ENCODE results near the gene TMCO6. TPM values are rescaled to one million over a fixed set of nuclear protein-coding genes. Genes with fewer than 3 reads are reported as not detected.

TMCO6 gene
- total RNA-seq, 1 donor from 2014 or later, result 14.0 TPM

DNA sequence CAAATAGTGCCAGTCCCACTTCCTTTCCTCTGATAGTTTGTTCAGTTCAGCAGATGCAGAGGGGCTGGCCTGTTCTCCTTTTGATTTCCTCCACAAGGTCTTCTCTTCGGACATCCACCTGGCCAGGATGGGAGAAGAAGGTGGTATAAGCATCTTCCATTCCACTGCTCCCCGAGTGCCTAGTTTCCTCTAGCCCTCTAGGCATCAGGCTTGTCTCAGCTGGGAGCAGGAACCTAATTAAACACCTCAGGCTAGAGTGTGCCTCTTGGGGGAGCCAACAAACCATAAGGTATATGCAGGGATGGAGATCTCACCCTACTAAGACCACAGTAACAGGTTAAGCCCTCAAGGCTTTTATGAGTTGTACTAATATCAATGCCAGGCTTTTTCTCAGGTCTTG is 35.0 kb downstream of the TMCO6 start:
- ATAC-seq, result no peak

DNA sequence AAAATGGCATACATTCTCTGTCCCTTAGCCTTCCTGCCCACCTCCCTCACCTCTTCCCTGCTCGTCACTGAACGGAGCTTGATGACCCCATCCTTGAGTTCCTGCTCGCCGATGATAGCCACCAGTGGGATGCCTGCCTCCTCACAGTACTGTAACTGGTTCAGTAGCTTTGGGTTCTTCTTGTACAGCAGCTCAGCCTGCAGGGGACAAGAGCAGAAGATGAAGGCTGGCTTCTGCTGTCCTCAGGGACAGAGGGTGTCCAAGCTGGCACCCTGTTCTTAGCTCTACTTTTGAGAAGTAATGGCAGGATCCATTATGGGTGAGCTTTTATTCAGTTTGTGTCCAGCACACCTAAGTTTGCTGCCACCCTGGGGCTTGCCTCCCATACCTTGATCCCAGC is 35.4 kb downstream of the TMCO6 start:
- ATAC-seq, result no peak

DNA sequence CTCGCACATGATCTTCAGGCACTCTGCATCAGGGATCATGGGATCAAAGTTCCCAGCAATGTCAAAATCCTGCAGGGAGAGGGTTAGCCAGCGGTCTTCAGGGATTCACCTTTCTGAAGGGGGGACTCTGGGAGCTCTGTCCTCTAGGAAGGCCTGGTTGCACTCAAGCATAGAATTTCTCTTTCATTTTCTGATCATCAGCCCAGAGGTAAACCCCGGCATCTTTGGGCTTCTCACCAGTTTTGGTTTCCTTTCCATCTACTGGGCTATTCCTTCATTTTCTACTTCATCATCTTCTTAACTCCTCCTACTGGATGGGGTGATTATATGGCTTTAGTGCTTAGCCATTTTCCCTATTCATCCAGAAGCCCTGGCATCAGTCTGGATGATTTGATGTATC is 38.7 kb downstream of the TMCO6 start:
- ATAC-seq, result no peak

DNA sequence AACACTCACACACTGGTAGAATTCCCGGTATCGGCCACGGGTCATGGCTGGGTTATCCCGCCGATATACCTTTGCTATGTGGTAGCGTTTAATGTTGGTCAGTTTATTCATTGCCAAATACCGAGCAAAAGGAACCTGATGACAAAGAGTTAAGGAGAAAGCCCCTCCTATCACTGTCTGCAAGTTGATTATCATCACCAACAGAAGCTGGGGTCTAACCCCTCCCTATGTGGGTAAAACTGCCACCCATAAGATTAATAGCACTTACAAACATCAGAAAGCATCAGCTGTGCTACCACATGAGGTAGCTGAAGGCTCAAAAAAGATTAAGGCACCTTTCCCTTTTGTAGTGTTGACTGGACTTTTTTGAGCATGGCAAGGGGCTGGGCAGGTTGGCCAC is 39.7 kb downstream of the TMCO6 start:
- no peak for ATAC-seq

DNA sequence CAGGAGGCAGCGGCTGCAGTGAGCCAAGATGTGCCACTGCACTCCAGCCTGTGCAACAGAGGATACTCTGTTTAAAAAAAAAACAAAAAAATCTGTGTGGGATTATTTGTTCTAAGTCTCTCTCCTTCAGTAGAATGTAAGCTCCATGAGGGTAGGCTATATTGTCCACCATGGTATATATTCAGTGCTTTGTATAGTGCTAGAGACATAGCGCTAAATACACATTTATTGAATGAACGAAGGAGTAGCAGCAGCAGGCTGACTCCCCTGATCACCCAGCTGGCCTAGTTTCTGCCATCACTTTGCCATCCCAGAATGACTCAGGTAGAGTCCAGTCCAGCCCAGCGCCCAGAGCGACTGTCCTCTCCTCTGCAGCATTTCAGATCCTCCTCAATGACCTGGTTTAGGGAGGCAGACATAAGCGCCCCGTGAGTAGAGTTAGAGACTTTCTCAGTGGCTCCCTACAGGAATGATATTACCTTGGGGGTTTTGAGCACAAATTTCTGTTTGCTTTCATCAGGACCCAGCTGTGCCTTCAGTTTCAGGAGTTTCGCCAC is 51.2 kb downstream of the TMCO6 start:
- ATAC-seq, result peak; percentile 3

DNA sequence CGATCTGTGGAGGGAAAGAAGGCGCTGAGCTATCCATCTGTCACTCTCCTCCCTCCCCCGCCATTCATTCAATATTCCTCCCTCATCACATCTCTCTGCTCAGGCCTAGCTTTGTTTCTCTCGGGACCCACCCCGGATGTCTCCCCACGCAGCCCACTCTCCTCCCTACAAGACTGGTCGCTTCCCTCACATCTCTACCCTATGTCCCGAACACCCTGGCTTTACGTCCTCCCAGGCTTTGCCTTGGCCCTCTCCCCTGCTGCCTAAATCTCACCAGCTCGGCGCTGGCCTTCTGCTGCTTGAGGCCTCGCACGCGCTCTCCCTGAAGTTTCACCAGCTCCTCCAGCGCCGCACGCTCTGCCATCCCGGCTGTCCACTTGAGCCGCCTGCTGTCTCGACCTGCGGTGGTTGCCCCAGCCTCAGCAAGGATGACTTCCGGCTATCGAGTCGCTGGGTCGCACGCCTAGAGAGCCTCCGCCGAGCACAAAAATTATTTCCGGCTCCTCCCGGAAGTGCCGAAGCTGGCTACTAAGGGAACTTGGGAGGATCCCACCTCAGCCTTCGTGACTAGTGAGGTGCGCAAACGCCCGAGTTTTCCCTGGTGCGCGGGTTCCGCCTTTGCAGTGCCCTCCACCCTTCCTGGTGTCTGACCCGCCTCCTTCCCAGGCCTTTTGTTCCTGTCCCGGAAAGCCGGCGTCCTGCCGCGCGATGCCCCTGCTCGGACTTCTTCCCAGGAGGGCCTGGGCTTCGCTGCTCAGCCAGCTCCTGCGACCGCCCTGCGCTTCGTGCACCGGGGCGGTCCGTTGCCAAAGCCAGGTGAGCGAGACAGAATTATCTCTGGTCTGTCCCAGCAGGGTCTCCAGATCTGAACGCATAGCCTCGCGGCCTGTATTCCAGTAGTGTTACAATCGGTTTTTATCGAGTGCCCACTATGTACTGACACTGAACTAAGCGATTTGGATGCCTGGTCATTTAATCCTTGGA is 52.0 kb downstream of the TMCO6 start, which contains the start of the genes HARS1 and HARS2:
HARS1 (minus strand) TSS at position 430 of the 984 bp plus-strand sequence; CDS start at position 364, 66 bp downstream.
HARS2 (plus strand) TSS at position 515 of the 984 bp plus-strand sequence; CDS start at position 709, 194 bp downstream.
- peak; percentile 97 for ATAC-seq

DNA sequence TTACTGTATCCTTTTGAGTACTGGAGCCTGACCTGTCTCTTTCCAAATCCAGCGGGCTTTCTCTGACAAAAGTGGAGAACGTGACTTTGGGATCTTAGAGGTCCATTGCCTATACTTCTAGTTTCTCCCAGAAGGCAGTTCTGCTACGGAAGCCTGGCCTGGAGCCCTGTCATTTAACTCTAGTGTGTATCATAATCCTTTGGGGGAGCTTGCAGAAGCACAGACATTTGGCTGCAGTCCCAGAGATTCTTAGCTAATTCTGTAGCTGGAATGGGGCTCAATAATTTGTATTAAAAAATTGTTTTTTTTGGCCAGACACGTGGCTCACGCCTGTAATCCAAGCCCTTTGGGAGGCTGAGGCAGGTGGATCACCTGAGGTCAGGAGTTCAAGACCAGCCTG is 55.0 kb downstream of the TMCO6 start:
- no peak for ATAC-seq

Other genes with a start within 250 kb of the TMCO6 start
- gene ANKHD1, start 237.6 kb upstream of the TMCO6 start, total RNA-seq, result 73.1 TPM
- 20.7 TPM for gene EIF4EBP3, start 91.8 kb upstream of the TMCO6 start, total RNA-seq
- gene SRA1, start 82.0 kb upstream of the TMCO6 start, total RNA-seq, result 28.6 TPM
- gene APBB3, start 74.9 kb upstream of the TMCO6 start, total RNA-seq, result 5.2 TPM
- gene SLC35A4, start 74.6 kb upstream of the TMCO6 start, total RNA-seq, result 52.4 TPM
- gene CD14, start 6.3 kb upstream of the TMCO6 start, total RNA-seq, result 6.7 TPM
- 49.9 TPM for gene NDUFA2, start 8.2 kb downstream of the TMCO6 start, total RNA-seq
- gene IK, start 8.4 kb downstream of the TMCO6 start, total RNA-seq, result 58.5 TPM
- 19.7 TPM for gene WDR55, start 25.5 kb downstream of the TMCO6 start, total RNA-seq
- 0.44 TPM for gene DND1, start 34.1 kb downstream of the TMCO6 start, total RNA-seq
- gene HARS1, start 51.9 kb downstream of the TMCO6 start, total RNA-seq, result 43.0 TPM
- 14.0 TPM for gene HARS2, start 52.0 kb downstream of the TMCO6 start, total RNA-seq
- 39.7 TPM for gene ZMAT2, start 61.0 kb downstream of the TMCO6 start, total RNA-seq
- not detected for gene PCDHA1, start 146.7 kb downstream of the TMCO6 start, total RNA-seq
- gene PCDHA2, start 155.4 kb downstream of the TMCO6 start, total RNA-seq, result 0.04 TPM
- gene PCDHA3, start 161.6 kb downstream of the TMCO6 start, total RNA-seq, result not detected
- gene PCDHA4, start 167.6 kb downstream of the TMCO6 start, total RNA-seq, result 0.20 TPM
- 0.08 TPM for gene PCDHA5, start 182.2 kb downstream of the TMCO6 start, total RNA-seq
- not detected for gene PCDHA6, start 188.5 kb downstream of the TMCO6 start, total RNA-seq
- gene PCDHA7, start 194.8 kb downstream of the TMCO6 start, total RNA-seq, result 0.08 TPM
- gene PCDHA8, start 201.7 kb downstream of the TMCO6 start, total RNA-seq, result 0.08 TPM
- gene PCDHA9, start 208.9 kb downstream of the TMCO6 start, total RNA-seq, result 0.04 TPM
- gene PCDHA10, start 216.4 kb downstream of the TMCO6 start, total RNA-seq, result 0.08 TPM
- gene PCDHA11, start 229.5 kb downstream of the TMCO6 start, total RNA-seq, result not detected
- not detected for gene PCDHA12, start 235.9 kb downstream of the TMCO6 start, total RNA-seq
- gene PCDHA13, start 242.7 kb downstream of the TMCO6 start, total RNA-seq, result not detected

All from esophagus mucosa (tissue), 1 donor.